Measurements from ENCODE around the gene KCNIP4. TPM values are rescaled to one million over a fixed set of nuclear protein-coding genes. Genes with fewer than 3 reads are reported as not detected.

Gene KCNIP4
- 0.11 TPM in 2 replicates for total RNA-seq (2014; rRNA removed; shearing (Covaris generic))

GRCh38 chr4:21948347-21949072 is at the start of gene KCNIP4:
KCNIP4 (minus strand) TSS chr4:21948772.

GRCh38 chr4:20700007-20700761 is 1248.4 kb downstream of the KCNIP4 start, which contains the start of gene PACRGL:
PACRGL (plus strand) TSS chr4:20700458; CDS start chr4:20704482, 4,024 bp downstream.

